Measurements from ENCODE around the gene MEGF8. TPM values are rescaled to one million over a fixed set of nuclear protein-coding genes. Genes with fewer than 3 reads are reported as not detected.

MEGF8 gene
- total and polyA plus RNA-seq, 9 of the 15 experiments (the other 6 are each of a cell fraction or from before 2014, with no cell fraction given) = 0.28 to 13.1 (median 3.0) TPM

GRCh38 chr19:42316223-42317211 is 8.9 kb upstream of the MEGF8 start:
- Histone ChIP-seq H3K9me3 (replicated peaks; ENCODE audit: control insufficient read depth, insufficient read depth, low read depth, low read length) (no peaks in the 10 kb centered on the region), H3K9ac (ENCODE audit: insufficient read depth in 1 of 2, low read depth in 2 of 2, low read length in 2 of 2) (peak overlapping the region; percentile 11 to 76; a peak in 2 of 4 replicates), H3K4me1 (replicated peaks in 1 of 2; ENCODE audit: control insufficient read depth in 2 of 2, insufficient read depth in 2 of 2, low read length in 2 of 2) (peaks cover 15 to 43% of the 10 kb centered on the region in 2 experiments; a peak in 3 of 5 replicates), H3K36me3 (ENCODE audit: control insufficient read depth, insufficient read depth, low read length) (no peaks in the 10 kb centered on the region), H3K79me2 (ENCODE audit: control insufficient read depth, insufficient read depth, low read length) (no peaks in the 10 kb centered on the region), H4K20me1 (replicated peaks; ENCODE audit: control insufficient read depth, insufficient read depth, low read length) (no peaks in the 10 kb centered on the region), H3K27me3 (ENCODE audit: control insufficient read depth in 2 of 2, insufficient read depth in 2 of 2, low read length in 2 of 2) (peaks cover 0 to 2% of the 10 kb centered on the region in 2 experiments; a peak in 1 of 5 replicates), H3K4me2 (ENCODE audit: insufficient read depth, low read length) (peak overlapping the region; percentile 47), H2AFZ (ENCODE audit: low read depth, low read length) (peak overlapping the region; percentile 85), H3K4me3 (no peak overlapping the region), H3K27ac (ENCODE audit: extremely low read depth, low read depth, low read length) (peak overlapping the region; percentile 29; the same call in 2 of the 3 replicates), H3K9me1 (ENCODE audit: control insufficient read depth, insufficient read depth, low read length) (no peaks in the 10 kb centered on the region)
- ATAC-seq = peak; percentile 41
- WGBS (ENCODE audit: insufficient coverage, low coverage, missing lambda C conversion rate) = 25% methylated on average over 15 of the region's 28 CpGs
- intact Hi-C loops (cut with micrococcal nuclease) = no loop called here
- DNase-seq (ENCODE audit: extremely low read depth in 1 of 4, low spot score in 3 of 4) = peak in 2 of 4 experiments; percentile 53 to 54
- CTCF ChIA-PET (ENCODE audit: low intra/inter-chr PET ratio) = no interaction called here
- no TSS peak for BruUV-seq (replicated peaks)
- in situ Hi-C loops (cut with MboI) = no loop called here
- POLR2A ChIA-PET = no interaction called here
- peak; percentile 19 for FAIRE-seq
- no peak for TF ChIP-seq FOXA1 (IDR thresholded peaks at IDR 0.05; ENCODE audit: borderline replicate concordance)
- TF ChIP-seq ZBTB12 (CRISPR knock-in tag; IDR thresholded peaks at IDR 0.05) = no peak
- peak; percentile 48; the same call in 1 of the 2 replicates for TF ChIP-seq POLR2G (IDR thresholded peaks at IDR 0.05; ENCODE audit: low read depth, low read length)
- TF ChIP-seq E2F5 (CRISPR knock-in tag; IDR thresholded peaks at IDR 0.05) = no peak
- peak; percentile 4; the same call in 1 of the 2 replicates for TF ChIP-seq CREM (IDR thresholded peaks at IDR 0.05; ENCODE audit: low read depth)
- TF ChIP-seq VEZF1 (CRISPR knock-in tag; IDR thresholded peaks at IDR 0.05) = peak; percentile 39; the same call in 1 of the 2 replicates
- TF ChIP-seq NFATC3 (IDR thresholded peaks at IDR 0.05) = no peak
- TF ChIP-seq ZMIZ1 (IDR thresholded peaks at IDR 0.05; ENCODE audit: low read depth in 2 of 2, low read length in 2 of 2) = no peak
- peak; percentile 44; the same call in 1 of the 2 replicates for TF ChIP-seq RBFOX2 (IDR thresholded peaks at IDR 0.05; ENCODE audit: low read depth, low read length)
- TF ChIP-seq HSF4 (CRISPR knock-in tag; IDR thresholded peaks at IDR 0.05; ENCODE audit: borderline replicate concordance) = no peak
- peak; percentile 44; the same call in 1 of the 2 replicates for TF ChIP-seq MAX (CRISPR knock-in tag; IDR thresholded peaks at IDR 0.05)
- 0 out of 2 replicates have a peak, but pooled peaks have one; percentile 7 for TF ChIP-seq ARID1B (IDR thresholded peaks at IDR 0.05)

Data from K562 (cell line).